DMS53 (cell line): ENCODE measurements around the gene LRPPRC.

Experiments used
- DNase-seq: peaks from one replicate; lab custom pipeline; 2025; lab: John Stamatoyannopoulos, UW

LRPPRC gene

GRCh38 chr2:43906448-43907109 lies 89.2 kb downstream of the LRPPRC start:
- DNase-seq: no peak

DNA sequence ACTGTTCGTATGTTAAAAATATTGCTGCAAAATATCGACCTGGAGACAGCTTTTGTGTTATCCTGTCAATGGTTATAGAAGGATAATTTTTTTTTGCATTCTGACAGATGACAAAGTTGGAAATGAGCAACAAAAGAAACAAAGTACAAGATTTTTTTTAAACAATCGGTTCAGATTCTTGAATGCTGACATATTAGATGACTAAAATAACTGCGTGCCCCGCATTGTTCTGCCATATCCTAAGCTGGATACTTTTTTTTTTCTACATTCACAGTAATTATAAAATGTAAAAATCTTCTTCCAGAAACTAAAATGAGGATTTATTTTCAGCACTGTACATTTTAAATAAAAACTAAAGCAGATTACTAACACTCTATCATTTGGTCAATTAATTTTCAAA lies 89.9 kb downstream of the LRPPRC start:
- DNase-seq: no peak

- DNase-seq: no peak
Observed at GRCh38 chr2:43905371-43905803, 90.4 kb downstream of the LRPPRC start.

- peak; percentile 13 for DNase-seq
Observed at GRCh38 chr2:43899589-43899988, 96.2 kb downstream of the LRPPRC start.

DNA sequence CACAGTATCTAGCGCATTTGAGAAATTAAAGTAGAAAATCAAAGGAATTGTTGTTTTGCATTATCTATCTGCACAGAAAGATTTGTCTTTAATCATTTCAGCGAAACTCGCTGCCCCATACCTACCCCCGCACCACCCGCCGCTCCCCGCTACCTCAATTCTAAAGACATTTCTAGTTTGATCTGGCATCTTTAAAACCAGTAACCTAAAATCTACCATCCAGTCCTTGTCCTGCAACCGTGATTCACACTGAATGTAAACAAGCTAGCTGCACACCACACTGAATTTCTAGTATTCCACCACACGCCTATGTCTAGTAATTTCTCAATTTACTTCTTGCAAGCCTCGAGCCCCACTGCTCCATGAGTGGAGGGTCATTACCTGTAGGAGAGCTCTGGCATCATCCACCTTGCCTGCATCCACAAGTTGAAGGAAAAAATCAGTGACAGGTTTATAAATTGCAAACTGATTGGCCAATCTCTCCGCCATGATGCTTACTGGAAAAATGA lies 96.9 kb downstream of the LRPPRC start:
- peak; percentile 79 for DNase-seq

- DNase-seq: peak; percentile 90
Observed at GRCh38 chr2:43898134-43898837, 97.5 kb downstream of the LRPPRC start.

DNA sequence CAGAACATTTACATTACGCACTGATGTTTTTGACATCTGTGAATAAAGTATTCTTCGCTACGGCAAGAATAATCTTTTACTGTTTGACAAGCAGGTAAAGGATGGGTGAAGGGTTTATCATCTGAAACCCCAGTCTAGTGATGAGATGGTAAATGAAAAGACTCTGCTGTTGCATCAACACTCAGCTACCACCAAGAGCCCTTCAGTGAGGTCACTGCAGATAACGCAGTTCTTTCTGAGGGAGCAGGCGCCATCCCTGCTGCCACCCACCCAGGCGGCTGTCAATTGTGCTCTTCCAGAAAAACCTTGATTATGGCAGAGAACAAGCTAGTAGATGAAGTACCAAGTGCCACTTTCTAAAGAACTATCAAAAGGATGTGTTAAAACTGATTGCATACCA lies 98.3 kb downstream of the LRPPRC start:
- peak; percentile 37 for DNase-seq

DNA sequence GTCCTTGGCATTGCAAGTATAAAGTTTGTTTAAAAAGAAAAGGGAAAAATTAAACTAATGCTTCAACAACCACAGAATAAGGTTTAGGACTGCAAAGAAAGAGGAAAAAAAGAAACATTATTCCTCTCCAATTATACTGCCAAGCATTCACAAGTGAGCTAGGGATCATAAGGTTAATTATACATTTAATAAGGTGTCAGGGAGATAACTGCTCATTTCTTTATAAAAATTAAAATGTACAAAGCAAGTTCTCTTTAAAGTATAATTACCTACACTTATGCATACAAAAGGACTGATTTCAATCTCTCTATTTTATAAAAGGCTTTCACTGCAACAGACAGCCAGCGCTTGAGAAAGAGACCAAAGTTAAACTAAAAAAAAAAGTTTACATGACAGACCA lies 98.9 kb downstream of the LRPPRC start:
- no peak for DNase-seq

- DNase-seq: no peak
Observed at GRCh38 chr2:43894743-43895142, 101.0 kb downstream of the LRPPRC start.

- no peak for DNase-seq
Observed at GRCh38 chr2:43890855-43891254, 104.9 kb downstream of the LRPPRC start.

DNA sequence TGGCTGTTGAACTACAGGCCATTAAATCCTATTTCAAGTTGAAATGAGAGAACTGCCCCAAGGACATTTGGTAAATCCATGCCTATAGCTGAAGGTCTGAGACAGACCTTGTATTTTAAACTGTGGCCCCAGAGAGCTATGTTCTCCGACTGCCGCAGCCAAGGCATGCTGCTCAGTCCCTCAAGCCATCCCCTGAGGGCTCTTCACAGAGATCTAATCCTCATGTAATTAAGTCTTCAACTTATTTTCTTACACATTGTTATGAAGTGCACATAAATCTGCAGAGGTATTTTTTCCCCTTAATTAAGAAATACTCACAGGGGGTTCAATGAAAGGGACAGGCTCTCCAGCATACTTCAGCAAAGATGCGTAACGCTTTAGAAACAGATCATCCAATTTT lies 106.4 kb downstream of the LRPPRC start:
- no peak for DNase-seq

GRCh38 chr2:43887176-43887575 lies 108.6 kb downstream of the LRPPRC start:
- peak; percentile 13 for DNase-seq

DNA sequence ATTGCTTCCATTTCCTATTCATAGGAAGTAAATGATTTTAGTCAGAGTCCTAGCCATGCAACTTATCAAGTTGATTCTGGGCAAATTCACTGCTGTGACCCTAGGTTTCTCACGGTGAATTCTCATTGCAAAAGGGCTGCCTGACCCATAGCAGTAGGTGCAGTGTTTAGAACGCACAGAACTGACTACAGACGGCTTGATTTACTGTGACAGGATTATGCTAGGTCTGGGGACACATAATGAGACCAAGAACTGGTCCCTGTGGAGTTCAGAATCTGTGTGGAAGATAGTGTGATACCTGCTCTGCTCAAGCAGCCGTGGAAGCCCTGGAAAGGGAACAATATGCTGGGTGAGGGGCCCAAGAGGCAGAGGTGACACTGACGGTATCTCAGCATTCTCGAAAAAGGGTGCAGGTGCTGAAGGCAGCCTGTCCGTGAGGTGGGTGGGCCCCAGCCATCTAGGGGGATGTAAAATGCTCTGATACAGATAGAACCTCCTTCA lies 110.6 kb downstream of the LRPPRC start:
- no peak for DNase-seq

DNA sequence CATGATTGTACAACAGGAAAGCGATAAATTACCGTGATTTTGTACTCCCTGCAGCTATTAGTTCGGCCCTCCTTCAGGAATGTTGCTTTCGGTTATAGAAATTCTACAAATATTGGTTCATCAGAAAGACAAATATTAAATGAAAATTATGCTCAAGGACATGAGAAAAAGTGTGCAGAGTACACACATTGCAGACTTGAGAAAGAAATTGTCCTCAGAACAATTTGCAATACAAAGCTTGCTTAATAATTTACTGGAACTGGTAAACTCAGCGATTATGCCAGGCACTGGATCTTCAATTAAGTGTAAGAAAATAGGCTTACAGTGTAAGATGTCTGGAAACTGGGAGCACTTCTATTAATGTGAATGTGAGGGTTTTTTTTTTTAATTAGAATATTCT lies 111.1 kb downstream of the LRPPRC start:
- no peak for DNase-seq

DNA sequence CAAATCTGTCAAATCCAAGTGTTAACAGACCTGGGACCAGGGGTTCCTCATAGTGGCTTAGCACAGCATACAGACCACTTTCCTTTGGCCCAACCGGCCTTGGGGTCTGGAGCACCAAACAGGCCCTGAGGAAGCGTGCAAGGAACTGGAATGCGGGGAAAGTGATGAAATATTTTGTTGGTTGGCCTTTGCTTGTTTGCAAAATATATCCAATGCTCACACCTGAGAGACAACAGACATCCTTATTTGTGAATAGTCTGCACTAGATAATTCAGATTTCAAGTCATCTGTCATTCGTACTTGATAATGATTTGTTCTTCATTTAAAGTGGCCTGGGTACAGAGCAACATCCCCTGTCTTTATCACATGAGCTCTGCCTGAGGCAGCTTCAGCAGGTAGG lies 113.5 kb downstream of the LRPPRC start:
- DNase-seq: no peak

DNA sequence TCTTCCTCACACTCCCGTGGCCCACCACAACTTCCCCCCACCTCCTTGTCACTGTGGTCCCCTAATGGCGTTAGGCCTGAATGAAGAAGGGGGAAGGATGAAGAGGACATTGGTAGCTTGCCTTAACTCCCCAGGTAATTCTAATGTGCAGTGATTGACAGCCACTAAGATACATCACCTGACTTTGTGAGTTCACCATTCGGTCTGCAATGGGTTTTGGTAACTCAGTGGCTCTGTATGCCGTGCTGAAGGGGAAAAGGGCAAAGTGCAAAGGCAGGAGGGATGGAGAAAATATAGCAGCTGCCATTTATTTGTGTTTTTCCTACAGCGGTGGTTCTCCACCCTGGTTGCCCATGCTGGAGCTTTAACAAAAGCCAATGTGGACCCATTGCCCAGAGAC lies 114.8 kb downstream of the LRPPRC start:
- DNase-seq: no peak

- no peak for DNase-seq
Observed at GRCh38 chr2:43880471-43880870, 115.3 kb downstream of the LRPPRC start.

DNA sequence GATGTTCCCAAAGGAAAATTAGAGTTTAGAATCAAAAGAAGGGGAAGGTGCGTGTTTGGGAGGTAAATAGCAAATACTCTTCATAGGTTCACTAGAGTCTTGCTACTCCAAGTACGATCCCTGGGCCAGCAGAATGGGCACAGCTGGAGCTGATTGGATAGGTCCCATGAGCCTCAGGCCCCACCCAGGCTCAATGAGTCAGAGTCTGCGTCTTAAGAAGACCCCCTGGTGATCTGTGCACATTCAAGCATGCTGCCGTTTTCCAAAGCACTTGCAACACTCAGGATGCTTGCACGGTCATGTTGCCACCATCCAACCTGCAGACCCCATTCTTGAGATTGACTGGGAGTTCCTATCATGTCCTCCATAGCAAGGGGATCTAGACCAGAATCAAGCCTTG lies 116.5 kb downstream of the LRPPRC start:
- DNase-seq: no peak

GRCh38 chr2:43877782-43878464 lies 117.9 kb downstream of the LRPPRC start:
- DNase-seq: peak; percentile 89

DNA sequence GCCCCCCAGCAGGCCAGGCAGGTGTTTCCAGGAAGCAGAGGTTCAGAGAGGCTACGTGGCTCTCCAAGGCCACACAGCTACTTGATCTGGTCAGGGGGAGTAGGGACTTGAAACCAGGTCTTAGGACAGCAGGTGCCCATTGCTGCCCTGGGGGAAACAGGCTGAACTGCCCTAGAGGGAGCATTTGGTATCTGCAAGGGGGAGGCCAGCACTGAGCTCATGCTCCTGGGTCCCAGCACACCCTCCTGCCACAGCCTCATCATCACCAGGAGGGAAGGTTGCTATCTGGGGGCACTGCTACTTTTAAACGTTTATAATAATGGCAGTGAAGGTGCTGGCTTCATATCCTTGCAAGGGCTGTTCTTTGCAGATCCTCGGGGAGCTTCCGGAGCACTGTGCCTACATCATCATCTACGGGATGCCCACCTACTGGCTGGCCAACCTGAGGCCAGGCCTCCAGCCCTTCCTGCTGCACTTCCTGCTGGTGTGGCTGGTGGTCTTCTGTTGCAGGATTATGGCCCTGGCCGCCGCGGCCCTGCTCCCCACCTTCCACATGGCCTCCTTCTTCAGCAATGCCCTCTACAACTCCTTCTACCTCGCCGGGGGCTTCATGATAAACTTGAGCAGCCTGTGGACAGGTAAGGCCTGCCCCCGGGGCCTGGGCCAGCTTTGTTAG lies 120.9 kb downstream of the LRPPRC start:
- no peak for DNase-seq

- no peak for DNase-seq
Observed at GRCh38 chr2:43872151-43872550, 123.6 kb downstream of the LRPPRC start.

DNA sequence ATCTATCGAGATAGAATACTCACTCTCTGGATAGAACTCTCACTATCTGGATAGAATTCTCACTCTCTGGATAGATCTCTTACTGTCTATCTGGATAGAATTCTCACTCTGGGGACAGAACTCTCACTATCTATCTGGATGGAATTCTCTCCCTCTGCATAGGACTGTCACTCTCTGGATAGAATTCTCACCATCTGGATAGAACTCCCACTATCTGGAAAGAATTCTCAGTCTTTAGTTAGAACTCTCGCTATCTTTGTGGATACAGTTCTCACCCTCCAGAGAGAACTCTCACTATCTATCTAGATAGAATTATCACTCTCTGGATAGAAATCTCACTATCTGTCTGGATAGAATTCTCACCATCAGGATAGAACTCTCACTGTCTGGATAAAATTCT lies 140.5 kb downstream of the LRPPRC start:
- DNase-seq: no peak
